ENCODE results near the gene GULP1. TPM values are rescaled to one million over a fixed set of nuclear protein-coding genes. Genes with fewer than 3 reads are reported as not detected.

The GULP1 gene
- total RNA-seq: 10 to 100 TPM; 43.3 to 64.8 (median 50.3) TPM

GRCh38 chr2:188291617-188292347 is at the start of gene GULP1:
Gene GULP1, plus strand, starts transcription at chr2:188291874. Its CDS starts 185,829 bp downstream, at chr2:188477703.
- H3K9me3 ChIP-seq: no peaks in the 10 kb centered on the region
- H3K27me3 ChIP-seq: no peaks in the 10 kb centered on the region
- peak within 1 kb of the TSS; percentile 81 to 96 (median 90) for H3K27ac ChIP-seq
- no peaks in the 10 kb centered on the region for H3K36me3 ChIP-seq
- WGBS, 2 donors (ENCODE audit: low coverage in 1 of 2): 0 to 2% methylated on average over 9 to 11 of the region's 61 CpGs
- TF ChIP-seq CTCF (IDR thresholded peaks at IDR 0.05): peak; percentile 62 to 82 (median 76)
- TF ChIP-seq POLR2AphosphoS5 (IDR thresholded peaks at IDR 0.05): peak; percentile 52
- TF ChIP-seq POLR2A (IDR thresholded peaks at IDR 0.05): no peak
- TF ChIP-seq EP300 (IDR thresholded peaks at IDR 0.05): no peak
- H3K4me1 ChIP-seq: peaks cover 0 to 44% (median 7%) of the 10 kb centered on the region in 3 donors
- ATAC-seq: peak; percentile 84
- peak within 1 kb of the TSS; percentile 60 to 82 for H3K4me3 ChIP-seq

GRCh38 chr2:188243381-188243780 is 48.3 kb upstream of the GULP1 start:
- ATAC-seq: no peak
- TF ChIP-seq POLR2AphosphoS5 (IDR thresholded peaks at IDR 0.05): no peak
- TF ChIP-seq CTCF (IDR thresholded peaks at IDR 0.05): no peak
- no peak for TF ChIP-seq POLR2A (IDR thresholded peaks at IDR 0.05)
- no peak for TF ChIP-seq EP300 (IDR thresholded peaks at IDR 0.05)
- H3K27ac ChIP-seq: no peak overlapping the region
- H3K27me3 ChIP-seq: no peaks in the 10 kb centered on the region
- H3K4me3 ChIP-seq: no peak overlapping the region
- H3K36me3 ChIP-seq: no peaks in the 10 kb centered on the region
- peaks cover 0 to 3% (median 0%) of the 10 kb centered on the region in 3 donors for H3K9me3 ChIP-seq
- WGBS, 2 donors (ENCODE audit: low coverage in 1 of 2): 91 to 93% methylated on average over 1 of the region's 1 CpG
- no peaks in the 10 kb centered on the region for H3K4me1 ChIP-seq

- Histone ChIP-seq H3K9me3 (no peaks in the 10 kb centered on the region), H3K4me1 (no peaks in the 10 kb centered on the region), H3K27me3 (no peaks in the 10 kb centered on the region), H3K36me3 (no peaks in the 10 kb centered on the region), H3K27ac (no peak overlapping the region), H3K4me3 (no peak overlapping the region)
- TF ChIP-seq POLR2A (IDR thresholded peaks at IDR 0.05) (no peak), CTCF (IDR thresholded peaks at IDR 0.05) (no peak), EP300 (IDR thresholded peaks at IDR 0.05) (no peak)
- 75% methylated on average over 2 to 3 of the region's 3 CpGs for WGBS, 2 donors (ENCODE audit: low coverage in 1 of 2)
- ATAC-seq: no peak
These were observed 47.3 kb upstream of the GULP1 start for GRCh38 chr2:188244383-188244782.

- H3K36me3 ChIP-seq: no peaks in the 10 kb centered on the region
- no peaks in the 10 kb centered on the region for H3K4me1 ChIP-seq
- ATAC-seq: no peak
- no peaks in the 10 kb centered on the region for H3K9me3 ChIP-seq
- H3K27ac ChIP-seq: no peak overlapping the region
- TF ChIP-seq POLR2A (IDR thresholded peaks at IDR 0.05) (no peak), POLR2AphosphoS5 (IDR thresholded peaks at IDR 0.05) (no peak), CTCF (IDR thresholded peaks at IDR 0.05) (no peak), EP300 (IDR thresholded peaks at IDR 0.05) (no peak)
- 94 to 96% methylated on average over 3 to 5 of the region's 5 CpGs for WGBS, 2 donors (ENCODE audit: low coverage in 1 of 2)
- no peak overlapping the region for H3K4me3 ChIP-seq
- H3K27me3 ChIP-seq: no peaks in the 10 kb centered on the region
These were observed 46.4 kb upstream of the GULP1 start for GRCh38 chr2:188245230-188245629.

GRCh38 chr2:188248513-188248912 is 43.2 kb upstream of the GULP1 start:
- WGBS, 2 donors (ENCODE audit: low coverage in 1 of 2): 72 to 93% methylated on average over 2 of the region's 2 CpGs
- no peak overlapping the region for H3K27ac ChIP-seq
- no peaks in the 10 kb centered on the region for H3K36me3 ChIP-seq
- H3K4me3 ChIP-seq: no peak overlapping the region
- H3K9me3 ChIP-seq: no peaks in the 10 kb centered on the region
- no peak for TF ChIP-seq EP300 (IDR thresholded peaks at IDR 0.05)
- no peak for TF ChIP-seq CTCF (IDR thresholded peaks at IDR 0.05)
- no peak for TF ChIP-seq POLR2AphosphoS5 (IDR thresholded peaks at IDR 0.05)
- TF ChIP-seq POLR2A (IDR thresholded peaks at IDR 0.05): no peak
- no peaks in the 10 kb centered on the region for H3K27me3 ChIP-seq
- no peak for ATAC-seq
- no peaks in the 10 kb centered on the region for H3K4me1 ChIP-seq
